ENCODE measurements around the gene SF3B2.
"Not testable (repeated sequence)": the region's sequence is repeated elsewhere in the genome, so short reads cannot be mapped to it uniquely, and the experiment has no call there.

SF3B2 gene

GRCh38 chr11:66052664-66052982 lies 459 bp downstream of the SF3B2 start:
- no peak for DNase-seq

DNA sequence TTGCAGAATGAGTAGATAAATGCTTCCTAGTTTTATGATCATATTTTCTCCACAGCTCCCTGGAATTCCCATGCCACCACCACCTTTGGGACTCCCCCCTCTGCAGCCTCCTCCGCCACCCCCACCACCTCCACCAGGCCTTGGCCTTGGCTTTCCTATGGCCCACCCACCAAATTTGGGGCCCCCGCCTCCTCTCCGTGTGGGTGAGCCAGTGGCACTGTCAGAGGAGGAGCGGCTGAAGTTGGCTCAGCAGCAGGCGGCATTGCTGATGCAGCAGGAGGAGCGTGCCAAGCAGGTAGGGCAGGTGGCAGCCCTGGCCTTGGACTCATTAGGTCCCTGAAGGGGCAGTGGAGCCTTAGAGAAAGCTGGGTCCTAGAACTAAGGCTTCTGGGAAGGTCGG lies 2.9 kb downstream of the SF3B2 start:
- no peak for DNase-seq

DNA sequence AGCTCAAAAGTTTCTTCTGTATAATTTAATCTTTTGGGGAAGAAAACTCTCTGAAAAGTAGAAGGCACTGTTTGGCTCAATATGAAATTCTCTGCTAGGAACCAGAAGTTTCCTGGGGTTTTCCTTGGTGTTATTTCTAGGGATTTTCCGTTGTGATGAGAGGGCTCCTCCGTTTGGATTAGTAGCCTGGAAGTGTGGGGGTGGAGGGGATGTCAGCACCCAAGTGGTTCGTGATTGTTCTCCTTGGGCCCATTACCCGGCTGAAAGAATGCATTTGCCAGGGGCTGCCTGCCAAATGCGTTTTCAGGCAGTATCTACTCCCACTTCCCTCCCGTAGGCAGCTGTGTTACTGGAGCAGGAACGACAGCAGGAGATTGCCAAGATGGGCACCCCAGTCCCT lies 4.3 kb downstream of the SF3B2 start:
- no peak for DNase-seq

- DNase-seq, result no peak
Measured at GRCh38 chr11:66059966-66060680, 8.0 kb downstream of the SF3B2 start.

- DNase-seq, result no peak
Measured at GRCh38 chr11:66061268-66061667, 9.1 kb downstream of the SF3B2 start.

DNA sequence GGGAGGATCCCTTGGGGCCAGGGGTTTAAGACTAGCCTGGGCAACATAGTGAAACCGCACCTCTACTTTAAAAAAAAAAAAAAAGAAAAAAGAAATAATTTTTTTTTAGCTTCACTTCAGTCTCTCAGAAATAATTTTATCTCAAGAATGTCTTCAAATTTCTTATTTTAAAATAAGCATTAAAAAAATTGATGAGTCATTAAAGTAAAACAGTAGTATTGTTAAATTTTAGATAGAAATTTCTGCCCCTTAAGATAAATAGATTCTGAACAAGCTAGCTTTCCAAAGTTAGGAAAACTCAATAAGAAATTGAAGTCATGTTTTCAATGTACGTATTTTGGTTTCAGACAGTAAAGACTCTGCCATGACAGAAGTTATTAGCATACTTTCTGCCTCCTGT lies 10.2 kb downstream of the SF3B2 start:
- DNase-seq, result no peak

DNA sequence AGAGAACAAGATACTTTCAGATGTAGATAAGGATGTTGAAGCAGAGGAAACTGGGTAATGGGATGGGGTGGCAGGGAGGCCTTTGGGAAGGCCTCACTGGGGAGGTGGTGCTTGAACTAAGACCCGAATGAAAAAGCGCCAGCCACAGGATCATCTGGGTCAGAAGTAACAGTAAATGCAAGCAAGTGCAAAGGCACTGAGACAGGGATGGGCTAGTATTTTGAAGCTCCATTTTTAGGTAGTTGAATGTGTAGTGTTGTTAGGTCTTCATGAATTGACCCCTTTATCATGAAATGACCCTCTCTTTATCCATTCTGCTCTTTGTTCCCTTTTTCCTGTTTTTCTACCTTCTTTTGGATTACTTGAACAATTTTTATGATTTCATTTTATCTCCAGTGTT lies 11.7 kb downstream of the SF3B2 start:
- DNase-seq, result no peak

DNA sequence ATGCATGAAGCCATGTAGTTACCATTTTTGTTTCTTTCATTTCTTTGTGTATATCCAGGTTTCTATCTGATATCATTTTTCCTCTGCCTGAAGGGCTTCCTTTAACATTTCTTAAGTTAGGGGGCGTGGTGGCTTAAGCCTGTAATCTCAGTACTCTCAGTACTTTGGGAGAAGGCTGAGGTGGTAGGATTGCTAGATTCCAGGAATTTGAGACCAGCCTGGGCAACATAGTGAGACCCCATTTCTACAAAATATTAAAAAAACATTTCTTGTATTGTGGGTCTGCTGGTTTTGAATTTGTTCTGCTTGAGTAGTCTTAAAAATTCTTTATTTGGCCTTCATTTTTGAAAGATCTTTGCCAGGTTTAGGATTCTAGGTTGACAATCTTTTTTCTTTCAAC lies 12.4 kb downstream of the SF3B2 start:
- DNase-seq, result no peak

DNA sequence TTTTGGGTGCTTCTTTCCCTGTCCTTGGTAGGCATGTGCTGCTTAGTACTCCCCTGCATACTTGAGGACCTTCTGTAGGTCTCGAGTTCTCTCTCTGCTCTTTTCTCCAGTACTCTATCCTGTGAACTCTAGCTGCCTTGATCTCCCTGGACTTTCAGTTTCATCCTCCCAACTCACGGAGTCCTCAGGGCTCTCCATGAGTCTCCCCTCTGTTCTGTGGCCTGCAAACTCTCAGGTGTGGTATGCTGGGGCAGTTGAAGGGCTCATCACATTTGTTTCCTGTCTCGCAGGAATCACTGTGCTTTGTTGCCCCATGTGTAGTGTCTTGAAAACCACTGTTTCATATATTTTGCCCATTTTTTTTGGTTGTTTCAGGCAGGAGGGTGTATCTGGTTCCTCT lies 14.6 kb downstream of the SF3B2 start:
- DNase-seq, result no peak

DNA sequence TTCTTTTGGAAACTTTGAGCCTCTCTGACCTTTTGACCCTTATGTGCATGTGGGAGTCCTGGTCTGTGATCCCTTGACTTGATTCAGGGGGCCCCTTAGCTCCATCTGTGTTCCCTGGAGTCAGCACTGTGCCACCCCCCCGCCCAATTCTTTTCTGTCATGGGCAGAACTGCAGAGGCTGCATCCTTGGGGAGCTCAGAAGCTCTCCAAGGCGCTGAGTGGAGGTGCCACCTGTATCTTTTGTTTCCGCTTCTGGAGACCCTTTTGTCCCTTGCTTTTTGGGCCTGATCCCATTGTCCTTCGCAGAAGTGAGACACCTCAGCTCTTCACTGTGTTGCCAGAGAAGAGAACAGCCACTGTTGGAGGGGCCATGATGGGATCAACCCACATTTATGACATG lies 15.5 kb downstream of the SF3B2 start:
- DNase-seq, result no peak

DNA sequence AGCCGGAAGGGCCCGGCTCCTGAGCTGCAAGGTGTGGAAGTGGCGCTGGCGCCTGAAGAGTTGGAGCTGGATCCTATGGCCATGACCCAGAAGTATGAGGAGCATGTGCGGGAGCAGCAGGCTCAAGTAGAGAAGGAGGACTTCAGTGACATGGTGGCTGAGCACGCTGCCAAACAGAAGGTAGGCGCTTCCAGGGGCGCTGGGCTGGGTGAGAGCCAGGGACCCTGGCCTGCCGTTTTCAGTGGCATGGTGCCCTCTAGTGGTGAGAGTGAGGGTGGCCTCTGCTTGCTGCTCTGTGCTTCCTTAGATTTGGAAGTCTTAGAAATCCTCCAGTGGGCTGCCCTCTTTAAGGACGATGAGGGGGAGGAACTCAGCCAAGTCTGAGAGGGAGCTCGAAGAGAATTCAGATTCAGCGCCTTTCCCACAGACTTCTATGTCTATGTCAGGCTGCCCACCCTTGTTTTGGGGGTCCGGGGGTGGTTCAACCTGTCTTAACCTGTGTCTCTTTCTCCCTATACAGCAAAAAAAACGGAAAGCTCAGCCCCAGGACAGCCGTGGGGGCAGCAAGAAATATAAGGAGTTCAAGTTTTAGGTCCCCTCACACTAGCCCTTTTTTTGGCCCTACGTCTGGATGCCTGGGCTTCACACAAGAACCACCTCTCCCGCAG lies 16.1 kb downstream of the SF3B2 start:
- DNase-seq, result no peak

DNA sequence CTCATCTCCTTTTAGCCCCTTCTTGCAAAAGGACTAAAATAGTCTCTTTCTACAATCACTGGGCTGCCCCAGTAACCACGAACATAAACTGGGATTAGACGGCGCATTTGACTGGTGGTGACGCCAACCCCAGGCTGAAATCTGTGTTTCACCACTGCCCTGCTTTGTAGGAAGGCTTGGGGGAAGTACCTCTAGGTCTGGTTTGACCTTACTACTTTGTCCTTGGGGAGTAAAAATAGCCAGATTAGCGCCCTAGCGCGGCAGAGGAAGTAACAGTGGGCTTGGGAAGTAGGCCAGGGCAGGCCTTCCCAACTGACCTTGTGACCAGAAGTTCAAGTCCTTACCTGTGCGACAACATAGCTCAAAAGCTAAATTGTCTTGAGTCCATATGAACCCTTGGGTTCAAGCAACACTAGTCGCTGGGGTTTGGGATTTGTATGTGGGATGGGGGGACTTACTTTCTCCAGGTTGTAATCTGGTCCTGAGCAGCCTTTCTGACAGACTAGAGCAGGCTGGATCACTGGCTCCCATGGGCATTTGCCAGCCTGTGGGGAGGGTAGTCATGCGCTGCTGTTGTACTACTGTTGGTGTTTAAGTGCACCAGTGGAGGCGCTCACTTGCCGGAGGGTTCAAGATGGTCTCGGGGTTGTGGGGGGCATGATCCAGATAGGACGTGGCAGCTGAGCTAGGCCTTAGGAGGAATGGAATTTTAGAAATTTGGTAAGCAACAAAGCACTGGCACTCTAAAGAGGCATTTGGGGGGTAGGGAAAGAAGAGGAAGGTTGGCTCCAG lies 17.0 kb downstream of the SF3B2 start:
- DNase-seq, result no peak

DNA sequence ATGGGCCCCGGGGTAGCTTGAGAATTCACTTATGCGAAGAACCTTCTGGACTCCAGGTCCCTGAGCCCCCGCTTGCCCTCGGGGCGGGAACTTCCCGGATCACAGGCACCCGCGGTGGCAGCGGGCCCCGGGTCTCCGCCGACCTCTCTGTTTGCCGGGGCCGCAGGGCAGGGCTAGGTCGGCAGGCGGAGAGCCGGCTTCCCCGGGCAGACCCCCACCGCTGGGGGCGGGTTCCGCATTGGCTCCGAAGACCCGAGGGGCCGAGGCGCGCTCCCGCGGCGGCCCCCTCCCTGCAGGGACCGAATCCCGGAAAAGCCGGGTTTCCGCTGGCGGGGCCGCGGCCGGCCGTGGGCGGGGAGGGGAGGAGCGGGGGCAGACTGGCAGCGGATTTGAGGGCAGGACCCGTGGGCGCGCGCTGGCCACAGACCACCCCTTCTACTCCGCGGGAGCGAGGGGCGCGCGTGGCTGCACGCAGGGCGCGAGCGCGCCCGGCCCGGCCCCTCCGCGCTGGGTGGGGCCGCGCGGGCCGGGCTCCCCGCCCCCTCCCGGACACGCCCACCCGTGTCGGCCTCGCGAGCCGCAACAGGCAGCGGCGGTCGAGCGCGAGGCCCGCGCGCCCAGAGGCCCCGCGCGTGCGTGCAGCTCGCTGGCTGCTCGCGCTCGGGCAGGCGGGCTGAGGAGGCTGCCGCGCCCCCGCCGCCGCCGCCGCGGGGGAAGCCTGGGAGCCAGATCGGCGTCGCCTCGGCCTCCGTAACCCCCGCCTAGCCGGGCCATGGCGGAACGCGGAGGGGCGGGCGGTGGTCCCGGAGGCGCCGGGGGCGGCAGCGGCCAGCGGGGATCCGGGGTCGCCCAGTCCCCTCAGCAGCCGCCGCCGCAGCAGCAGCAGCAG lies 17.8 kb downstream of the SF3B2 start, which contains the start of gene PACS1:
PACS1 (plus strand) TSS at position 558 of the 889 bp plus-strand sequence; CDS start at position 773, 215 bp downstream.
- DNase-seq, result peak; percentile 30

DNA sequence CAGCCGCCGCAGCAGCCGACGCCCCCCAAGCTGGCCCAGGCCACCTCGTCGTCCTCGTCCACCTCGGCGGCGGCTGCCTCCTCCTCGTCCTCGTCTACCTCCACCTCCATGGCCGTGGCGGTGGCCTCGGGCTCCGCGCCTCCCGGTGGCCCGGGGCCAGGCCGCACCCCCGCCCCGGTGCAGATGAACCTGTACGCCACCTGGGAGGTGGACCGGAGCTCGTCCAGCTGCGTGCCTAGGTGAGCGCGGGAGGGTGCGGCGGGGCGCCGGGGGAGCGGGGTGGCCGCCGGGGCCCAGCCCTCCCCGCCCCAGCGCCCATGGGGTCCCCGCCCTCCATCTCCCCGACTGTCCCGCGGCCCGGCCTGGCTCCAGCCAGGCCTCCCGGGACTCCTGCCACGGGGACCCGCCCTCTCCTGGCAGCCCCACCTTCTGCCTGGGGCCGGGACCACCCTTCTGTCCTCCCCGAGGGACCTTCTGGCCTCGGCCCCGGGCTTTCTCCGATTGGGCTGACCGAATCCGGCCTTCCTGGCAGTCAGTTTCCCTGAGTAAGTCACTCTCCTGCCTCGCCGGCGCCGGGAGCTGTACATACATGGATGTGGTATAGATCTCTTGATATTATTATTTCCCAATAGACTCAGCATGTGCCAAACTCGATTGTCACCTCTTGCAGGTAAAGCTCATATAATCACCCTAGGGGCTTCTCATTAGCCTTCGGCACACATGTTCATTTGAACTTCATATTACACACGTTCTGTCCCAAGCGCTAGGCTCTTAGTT lies 18.6 kb downstream of the SF3B2 start:
- DNase-seq, result no peak

GRCh38 chr11:66071381-66071801 lies 19.2 kb downstream of the SF3B2 start:
- DNase-seq, result no peak

DNA sequence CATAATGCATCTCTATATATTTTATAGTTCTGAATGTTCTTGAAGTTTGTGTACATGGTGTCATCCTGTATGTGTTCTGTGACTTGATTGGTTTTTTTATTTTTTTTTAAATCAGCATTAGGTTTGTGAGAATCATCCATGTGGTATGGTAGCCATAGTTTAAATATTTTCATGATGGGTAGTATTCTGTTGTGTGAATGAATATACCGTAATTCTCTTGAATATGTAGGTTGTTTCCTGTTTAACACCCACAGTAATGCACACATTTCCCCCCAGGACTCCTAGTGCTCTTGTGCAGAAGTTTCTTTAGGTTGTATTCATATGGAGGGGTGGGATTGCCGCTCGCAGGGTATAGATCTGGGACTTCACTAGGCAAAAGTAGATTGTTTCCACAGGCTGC lies 19.9 kb downstream of the SF3B2 start:
- DNase-seq, result no peak

DNA sequence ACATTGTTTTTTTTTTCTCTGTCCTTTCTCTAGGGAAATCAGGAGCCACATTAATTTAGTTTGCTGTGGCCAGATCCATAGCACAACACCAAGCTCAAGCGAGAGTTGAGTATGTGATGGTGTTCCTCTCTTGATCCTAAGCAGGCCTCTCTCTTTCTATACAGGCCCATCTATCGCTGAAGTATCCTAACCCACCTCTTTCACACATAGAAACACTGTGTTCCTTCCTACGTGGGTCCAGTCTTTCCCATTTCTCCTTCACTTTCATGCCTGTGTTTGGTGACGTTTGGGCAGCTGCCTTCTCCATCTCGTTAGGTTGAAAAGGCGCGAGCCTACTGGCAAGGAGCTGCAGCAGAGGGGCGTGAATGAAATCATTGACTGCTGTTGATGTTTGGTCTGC lies 20.4 kb downstream of the SF3B2 start:
- no peak for DNase-seq

DNA sequence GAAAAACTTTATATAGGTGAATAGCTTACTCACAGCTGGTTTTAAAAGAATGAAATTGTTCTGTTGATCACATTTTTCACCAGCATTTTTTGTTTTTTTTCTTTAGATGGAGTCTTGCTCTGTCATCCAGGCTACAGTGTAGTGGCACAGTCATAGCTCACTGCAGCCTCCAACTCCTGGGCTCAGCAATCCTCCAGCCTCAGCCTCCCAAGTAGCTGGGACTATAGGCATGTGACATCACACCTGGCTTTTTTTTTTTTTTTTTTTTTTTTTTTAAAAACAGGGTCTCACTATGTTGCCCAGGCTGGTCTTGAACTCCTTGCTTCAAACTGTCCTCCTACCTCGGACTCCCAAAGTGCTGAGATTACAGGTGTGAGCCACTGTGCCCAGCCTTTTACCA lies 21.5 kb downstream of the SF3B2 start:
- DNase-seq, result no peak

GRCh38 chr11:66075273-66075672 lies 23.1 kb downstream of the SF3B2 start:
- DNase-seq, result no peak

DNA sequence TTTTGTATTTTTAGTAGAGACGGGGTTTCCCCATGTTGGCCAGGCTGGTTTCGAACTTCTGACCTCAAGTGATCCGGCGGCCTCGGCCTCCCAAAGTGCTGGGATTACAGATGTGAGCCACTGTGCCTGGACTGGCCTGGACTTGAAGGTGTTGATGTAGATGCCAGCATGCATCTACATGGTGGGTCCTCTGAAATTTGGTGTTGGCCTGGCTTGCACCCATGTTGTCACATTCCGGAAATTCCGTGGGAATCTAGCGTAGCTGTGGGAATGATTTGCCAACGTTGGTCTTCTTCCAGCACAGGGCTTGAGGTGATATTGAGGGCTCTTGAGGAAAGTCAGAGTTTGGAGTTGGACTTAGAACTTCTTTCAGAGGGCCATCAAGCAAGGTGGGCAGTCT lies 24.4 kb downstream of the SF3B2 start:
- DNase-seq, result no peak

- DNase-seq, result no peak
Measured at GRCh38 chr11:66077927-66078326, 25.8 kb downstream of the SF3B2 start.

GRCh38 chr11:66078949-66079348 lies 26.8 kb downstream of the SF3B2 start:
- not testable (repeated sequence) for DNase-seq

Measured in GOT3 (cell line).